Breast epithelium (tissue), 4 donors: ENCODE data around the gene RGS3. TPM values are rescaled to one million over a fixed set of nuclear protein-coding genes. Genes with fewer than 3 reads are reported as not detected.

Experiments used
- DNase-seq, 2 donors: peaks; one replicate each; pipeline ENCODE4 v3.0.0-alpha.2; 2019; ENCODE audit warnings: low spot score in 2 of 2
- H3K27ac ChIP-seq, 2 donors: fragments of 200-600 bp; sonication (generic) in 1 of 2; one replicate each; pipeline ENCODE4 v1.5.1; 2016 to 2019; ENCODE audit warnings: mild to moderate bottlenecking in 1 of 2
- H3K27me3 ChIP-seq, 2 donors: fragments of 200-600 bp; sonication (generic) in 1 of 2; one replicate each; pipeline versions ENCODE4 v1.5.1 to v1.6.0; 2017 to 2019; ENCODE audit warnings: control low read depth in 1 of 2, mild to moderate bottlenecking in 1 of 2
- H3K36me3 ChIP-seq: fragments of 200-600 bp; one replicate; pipeline ENCODE4 v1.5.1; 2019
- H3K4me1 ChIP-seq, 2 donors: fragments of 200-600 bp; sonication (generic); one replicate each; pipeline ENCODE4 v1.5.1; 2016 to 2019; ENCODE audit warnings: control low read depth in 1 of 2
- H3K4me3 ChIP-seq, 3 donors: fragments of 200-600 bp; sonication (generic); 1 replicate in 2 of 3; 2 replicates in 1 of 3; pipeline ENCODE4 v1.5.1; 2016 to 2019; ENCODE audit warnings: mild to moderate bottlenecking in 3 of 3, moderate library complexity in 2 of 3
- H3K9me3 ChIP-seq, 2 donors: fragments of 200-600 bp; sonication (generic) in 1 of 2; one replicate each; pipeline ENCODE4 v1.5.1; 2016 to 2019; ENCODE audit warnings: control low read depth in 1 of 2
- POLR2A ChIP-seq: fragments of 450-650 bp; IDR thresholded peaks from one replicate; pipeline ENCODE4 v1.6.1; 2016; ENCODE audit warnings: antibody characterized with exemption, mild to moderate bottlenecking, moderate library complexity
- POLR2AphosphoS5 ChIP-seq, 3 donors: sonication (generic); formaldehyde crosslinking; IDR thresholded peaks; one replicate each; pipeline ENCODE4 v1.6.1; 2017; ENCODE audit warnings: antibody characterized with exemption in 3 of 3
- intact Hi-C: fragments of 100-400 bp; cut with DNase I; formaldehyde crosslinking; loops from one replicate; pipeline ENCODE4 v1.15.1; 2023; ENCODE audit warnings: low total_unique reads
- total RNA-seq, 3 donors: library from RNA; depleted of rRNA; stranded (reverse); fragments of >200 nt; gene quantifications; one replicate each; pipeline ENCODE4 v1.1.0, GENCODE V29; 2016
- TF ChIP-seq, protein P1 (sequence below), 3 donors: fragments of 450-650 bp; IDR thresholded peaks; one replicate each; pipeline ENCODE4 v1.5.1; 2016 to 2017; ENCODE audit warnings: antibody characterized with exemption in 3 of 3, mild to moderate bottlenecking in 3 of 3, moderate library complexity in 3 of 3

The RGS3 gene
- total RNA-seq, 3 donors from 2014 or later = 31.7 to 49.0 (median 35.4) TPM

DNA sequence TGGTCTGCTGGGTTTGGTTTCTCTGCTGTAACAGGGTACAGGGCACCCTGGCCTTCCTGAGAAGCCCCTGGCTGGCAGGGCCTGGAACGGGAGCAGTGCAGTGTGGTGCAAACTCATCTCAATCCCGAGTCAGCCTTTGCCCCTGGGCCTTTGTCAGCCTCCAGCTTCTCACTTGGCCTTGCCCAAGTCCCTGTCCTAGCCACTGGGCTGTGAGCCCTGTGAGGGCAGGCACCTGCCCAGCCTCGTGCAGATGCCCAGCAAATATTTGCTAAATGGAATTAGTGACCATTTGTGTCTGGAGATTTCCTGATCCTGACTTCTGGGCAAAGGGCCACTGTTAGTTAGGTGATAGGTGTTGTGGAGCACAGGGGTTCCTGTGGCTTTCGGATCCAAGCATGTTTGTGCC is 13.0 kb downstream of the RGS3 start:
- Histone ChIP-seq H3K9me3 (no peaks in the 10 kb centered on the region), H3K27me3 (no peaks in the 10 kb centered on the region), H3K4me3 (no peak overlapping the region), H3K4me1 (no peaks in the 10 kb centered on the region), H3K36me3 (no peaks in the 10 kb centered on the region), H3K27ac (no peak overlapping the region)
- TF ChIP-seq, protein P1, sequence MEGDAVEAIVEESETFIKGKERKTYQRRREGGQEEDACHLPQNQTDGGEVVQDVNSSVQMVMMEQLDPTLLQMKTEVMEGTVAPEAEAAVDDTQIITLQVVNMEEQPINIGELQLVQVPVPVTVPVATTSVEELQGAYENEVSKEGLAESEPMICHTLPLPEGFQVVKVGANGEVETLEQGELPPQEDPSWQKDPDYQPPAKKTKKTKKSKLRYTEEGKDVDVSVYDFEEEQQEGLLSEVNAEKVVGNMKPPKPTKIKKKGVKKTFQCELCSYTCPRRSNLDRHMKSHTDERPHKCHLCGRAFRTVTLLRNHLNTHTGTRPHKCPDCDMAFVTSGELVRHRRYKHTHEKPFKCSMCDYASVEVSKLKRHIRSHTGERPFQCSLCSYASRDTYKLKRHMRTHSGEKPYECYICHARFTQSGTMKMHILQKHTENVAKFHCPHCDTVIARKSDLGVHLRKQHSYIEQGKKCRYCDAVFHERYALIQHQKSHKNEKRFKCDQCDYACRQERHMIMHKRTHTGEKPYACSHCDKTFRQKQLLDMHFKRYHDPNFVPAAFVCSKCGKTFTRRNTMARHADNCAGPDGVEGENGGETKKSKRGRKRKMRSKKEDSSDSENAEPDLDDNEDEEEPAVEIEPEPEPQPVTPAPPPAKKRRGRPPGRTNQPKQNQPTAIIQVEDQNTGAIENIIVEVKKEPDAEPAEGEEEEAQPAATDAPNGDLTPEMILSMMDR (IDR thresholded peaks at IDR 0.05) = no peak
- no peak for TF ChIP-seq POLR2A
- TF ChIP-seq POLR2AphosphoS5 (IDR thresholded peaks at IDR 0.05) = no peak
- intact Hi-C loops = no loop called here
- DNase-seq = no peak

DNA sequence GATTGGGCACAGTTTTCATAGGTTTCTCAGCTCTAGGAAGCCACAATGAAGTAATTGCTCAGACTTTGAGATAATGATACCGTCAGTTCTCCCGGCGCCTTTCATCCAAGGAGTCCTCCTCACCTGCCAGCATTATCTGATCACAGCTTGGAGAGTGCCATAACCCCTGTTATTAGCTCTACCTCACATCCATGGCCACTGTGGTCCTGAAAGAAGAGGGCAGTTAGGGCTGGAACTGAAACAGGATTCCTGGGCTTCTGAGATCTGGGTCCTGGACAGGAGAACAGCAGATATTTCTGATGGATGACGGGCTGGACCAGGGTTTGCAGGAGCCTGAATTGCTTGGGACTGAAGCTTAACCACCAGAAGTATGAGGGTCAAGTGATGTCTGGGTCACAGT is 13.5 kb downstream of the RGS3 start:
- Histone ChIP-seq H3K27ac (no peak overlapping the region), H3K9me3 (no peaks in the 10 kb centered on the region), H3K36me3 (no peaks in the 10 kb centered on the region), H3K27me3 (no peaks in the 10 kb centered on the region), H3K4me3 (no peak overlapping the region), H3K4me1 (no peaks in the 10 kb centered on the region)
- DNase-seq = no peak
- TF ChIP-seq POLR2AphosphoS5 (IDR thresholded peaks at IDR 0.05) (no peak), POLR2A (no peak)
- TF ChIP-seq, protein P1 (IDR thresholded peaks at IDR 0.05) = no peak
- intact Hi-C loops = no loop called here

DNA sequence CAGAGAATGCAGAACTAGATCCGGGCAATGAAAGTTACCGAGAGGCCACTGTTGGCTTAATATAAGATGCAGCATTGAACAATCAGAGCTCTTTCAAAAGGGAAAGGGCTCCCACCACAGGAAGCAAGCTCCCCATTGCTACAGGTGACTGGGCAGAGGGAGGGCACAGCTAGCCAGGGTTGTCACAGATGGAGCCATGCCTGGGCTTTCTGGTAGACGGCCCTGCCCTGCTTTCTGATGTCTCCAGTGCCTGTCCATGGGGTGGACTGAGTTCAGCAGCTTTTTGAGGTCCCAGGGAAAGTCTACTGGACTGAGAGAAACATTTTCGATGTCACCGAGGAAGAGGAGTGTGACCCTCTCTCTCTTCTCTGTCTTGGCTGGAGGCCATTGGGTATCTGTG is 14.1 kb downstream of the RGS3 start:
- H3K4me1 ChIP-seq = no peaks in the 10 kb centered on the region
- H3K4me3 ChIP-seq = no peak overlapping the region
- TF ChIP-seq POLR2AphosphoS5 (IDR thresholded peaks at IDR 0.05) (no peak), POLR2A (no peak)
- TF ChIP-seq, protein P1 (IDR thresholded peaks at IDR 0.05) = no peak
- intact Hi-C loops = no loop called here
- H3K27ac ChIP-seq = no peak overlapping the region
- no peaks in the 10 kb centered on the region for H3K27me3 ChIP-seq
- H3K36me3 ChIP-seq = no peaks in the 10 kb centered on the region
- DNase-seq = no peak
- H3K9me3 ChIP-seq = no peaks in the 10 kb centered on the region

DNA sequence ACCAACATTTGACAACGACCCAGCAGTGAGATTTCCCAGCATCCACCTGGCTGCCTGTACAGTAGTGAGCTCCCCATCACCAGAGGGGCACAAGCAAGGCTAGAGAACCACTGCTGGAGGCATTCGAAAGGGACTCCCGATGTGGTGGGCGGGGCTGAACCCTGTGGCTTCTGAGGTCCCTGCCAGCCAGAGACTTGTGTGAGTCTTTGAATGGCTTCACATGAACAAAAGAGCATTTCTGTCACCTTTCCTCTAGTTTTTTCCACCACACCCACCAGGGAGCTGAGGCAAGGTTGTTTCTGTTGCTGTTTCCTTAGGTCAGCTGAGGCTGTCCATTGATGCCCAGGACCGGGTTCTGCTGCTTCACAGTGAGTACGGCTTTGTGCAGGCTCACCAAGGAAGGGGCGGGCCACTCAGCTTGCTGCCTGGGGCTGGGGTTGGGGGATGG is 15.7 kb downstream of the RGS3 start:
- Histone ChIP-seq H3K4me1 (no peaks in the 10 kb centered on the region), H3K4me3 (no peak overlapping the region), H3K27me3 (no peaks in the 10 kb centered on the region), H3K36me3 (no peaks in the 10 kb centered on the region), H3K9me3 (no peaks in the 10 kb centered on the region), H3K27ac (no peak overlapping the region)
- TF ChIP-seq POLR2AphosphoS5 (IDR thresholded peaks at IDR 0.05) (no peak), POLR2A (no peak)
- TF ChIP-seq, protein P1 (IDR thresholded peaks at IDR 0.05) = no peak
- DNase-seq = no peak
- intact Hi-C loops = no loop called here

DNA sequence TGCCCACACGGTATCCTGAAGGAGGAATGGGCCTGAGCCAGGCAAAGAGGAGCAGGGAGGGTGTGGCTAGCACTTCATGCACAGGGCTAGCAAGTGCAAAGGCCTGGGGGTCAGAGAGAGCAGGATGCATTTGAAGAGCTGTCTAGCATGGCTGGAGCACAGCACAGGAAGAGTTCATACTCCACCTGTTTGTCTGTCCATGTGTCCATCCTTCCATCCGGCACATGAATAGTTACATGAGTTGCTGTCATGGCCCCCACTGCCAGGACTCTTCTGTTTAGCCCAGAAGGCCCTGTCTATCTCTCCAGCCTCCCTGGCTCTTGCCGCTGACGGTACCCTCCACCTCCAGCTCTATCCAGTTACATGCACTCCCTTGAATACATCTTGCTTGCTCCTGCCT is 17.1 kb downstream of the RGS3 start:
- H3K4me3 ChIP-seq = no peak overlapping the region
- no peaks in the 10 kb centered on the region for H3K4me1 ChIP-seq
- TF ChIP-seq, protein P1 (IDR thresholded peaks at IDR 0.05) = no peak
- no peak for TF ChIP-seq POLR2AphosphoS5 (IDR thresholded peaks at IDR 0.05)
- no peak for TF ChIP-seq POLR2A
- intact Hi-C loops = no loop called here
- no peak for DNase-seq
- no peaks in the 10 kb centered on the region for H3K27me3 ChIP-seq
- no peak overlapping the region for H3K27ac ChIP-seq
- no peaks in the 10 kb centered on the region for H3K9me3 ChIP-seq
- H3K36me3 ChIP-seq = no peaks in the 10 kb centered on the region
